CD14-positive monocyte (primary cell): ENCODE measurements around the gene DYRK1A. TPM values are rescaled to one million over a fixed set of nuclear protein-coding genes. Genes with fewer than 3 reads are reported as not detected.
A peak's percentile ranks its signal among the peaks of the same experiment; 100 is the strongest.

ENCODE experiments used
- DNase-seq, 3 donors: peaks; one replicate each; pipeline ENCODE4 v3.0.0-alpha.2; 2011 to 2022
- H2AFZ ChIP-seq: 2 replicates; pipeline ENCODE4 v1.6.0; 2012; ENCODE audit warnings: mild to moderate bottlenecking, low read depth, low read length, inconsistent platforms; ENCODE audit not compliant: insufficient read depth, poor library complexity, severe bottlenecking
- H3K27ac ChIP-seq, 2 donors: 1 replicate in 1 of 2; 2 replicates in 1 of 2; pipeline ENCODE4 v1.5.1; 2012 to 2013; ENCODE audit warnings: low read length in 2 of 2, control low read depth in 1 of 2, inconsistent platforms in 1 of 2, low read depth in 1 of 2, mild to moderate bottlenecking in 1 of 2
- H3K27me3 ChIP-seq, 2 donors: one replicate each; pipeline versions ENCODE4 v1.6.0 to v1.6.1; 2011 to 2013; ENCODE audit warnings: low read length in 2 of 2; ENCODE audit not compliant: control insufficient read depth in 2 of 2, insufficient read depth in 2 of 2
- H3K36me3 ChIP-seq, 2 donors: replicated peaks in 1 of 2; 1 replicate in 1 of 2; 2 replicates in 1 of 2; pipeline versions ENCODE4 v1.5.1 to v1.6.1; 2012 to 2013; ENCODE audit warnings: low read length in 2 of 2, control low read depth in 1 of 2, inconsistent platforms in 1 of 2, mild to moderate bottlenecking in 1 of 2; ENCODE audit not compliant: insufficient read depth in 2 of 2, control insufficient read depth in 1 of 2
- H3K4me1 ChIP-seq, 2 donors: 1 replicate in 1 of 2; 2 replicates in 1 of 2; pipeline versions ENCODE4 v1.5.1 to v1.6.1; 2012 to 2013; ENCODE audit warnings: low read length in 2 of 2, control low read depth in 1 of 2, inconsistent platforms in 1 of 2, mild to moderate bottlenecking in 1 of 2, moderate library complexity in 1 of 2; ENCODE audit not compliant: insufficient read depth in 2 of 2, control insufficient read depth in 1 of 2
- H3K4me2 ChIP-seq: replicated peaks from 2 replicates; pipeline ENCODE3; 2012; ENCODE audit warnings: low read length, moderate library complexity, mild to moderate bottlenecking; ENCODE audit not compliant: poor library complexity, severe bottlenecking; ENCODE audit errors: extremely low read depth
- H3K4me3 ChIP-seq, 3 experiments: fragments of 200-600 bp in 1 of 3; sonication (generic) in 1 of 3; replicated peaks in 1 of 3; 1 replicate in 2 of 3; 2 replicates in 1 of 3; pipeline ENCODE4 v1.5.1; 2011 to 2013; ENCODE audit warnings: low read length in 3 of 3, mild to moderate bottlenecking in 3 of 3, control low read depth in 2 of 3, low read depth in 2 of 3, inconsistent platforms in 1 of 3, moderate library complexity in 1 of 3
- H3K79me2 ChIP-seq: 2 replicates; pipeline ENCODE4 v1.6.0; 2012; ENCODE audit warnings: mild to moderate bottlenecking, control low read depth, inconsistent platforms, low read length, moderate library complexity; ENCODE audit not compliant: insufficient read depth
- H3K9ac ChIP-seq: 2 replicates; pipeline ENCODE4 v1.6.0; 2017; ENCODE audit warnings: low read length, mild to moderate bottlenecking; ENCODE audit not compliant: insufficient read depth, poor library complexity, severe bottlenecking
- H3K9me3 ChIP-seq, 2 donors: replicated peaks in 1 of 2; 1 replicate in 1 of 2; 2 replicates in 1 of 2; pipeline versions ENCODE4 v1.5.1 to v1.6.1; 2012 to 2013; ENCODE audit warnings: low read length in 2 of 2, control low read depth in 1 of 2; ENCODE audit not compliant: control insufficient read depth in 1 of 2, insufficient read depth in 1 of 2
- H4K20me1 ChIP-seq: 2 replicates; pipeline ENCODE4 v1.6.0; 2012; ENCODE audit warnings: mild to moderate bottlenecking, low read length, control low read depth, moderate library complexity; ENCODE audit not compliant: insufficient read depth
- H3K27ac Mint-ChIP-seq, 7 donors: one replicate each; pipeline ENCODE4 v1.8.0; 2020; ENCODE audit warnings: mild to moderate bottlenecking in 7 of 7, mixed read lengths in 7 of 7, moderate library complexity in 6 of 7, inconsistent platforms in 2 of 7
- H3K27me3 Mint-ChIP-seq, 3 donors: one replicate each; pipeline ENCODE4 v1.8.0; 2021 to 2022; ENCODE audit warnings: low read depth in 3 of 3, mild to moderate bottlenecking in 3 of 3, mixed read lengths in 3 of 3, moderate library complexity in 3 of 3, inconsistent platforms in 1 of 3
- H3K36me3 Mint-ChIP-seq, 2 donors: one replicate each; pipeline ENCODE4 v1.8.0; 2020; ENCODE audit warnings: mixed read lengths in 2 of 2, inconsistent platforms in 1 of 2, mild to moderate bottlenecking in 1 of 2
- H3K4me1 Mint-ChIP-seq: one replicate; pipeline ENCODE4 v1.8.0; 2020; ENCODE audit warnings: mild to moderate bottlenecking, mixed read lengths
- H3K4me3 Mint-ChIP-seq, 2 donors: one replicate each; pipeline ENCODE4 v1.8.0; 2020; ENCODE audit warnings: mild to moderate bottlenecking in 2 of 2, mixed read lengths in 2 of 2, moderate library complexity in 1 of 2
- H3K9me3 Mint-ChIP-seq, 7 donors: one replicate each; pipeline ENCODE4 v1.8.0; 2020 to 2022; ENCODE audit warnings: mixed read lengths in 7 of 7, mild to moderate bottlenecking in 6 of 7, moderate library complexity in 6 of 7, inconsistent platforms in 2 of 7
- WGBS: methylation state at CpG from one replicate; pipeline ENCODE4 v1.1.5; 2013; ENCODE audit warnings: missing lambda C conversion rate; ENCODE audit not compliant: insufficient coverage; 5-methylcytosine and 5-hydroxymethylcytosine counted together
- intact Hi-C, 2 donors: fragments of 100-400 bp; cut with micrococcal nuclease; formaldehyde crosslinking; loops; one replicate each; pipeline versions ENCODE4 v1.15.0 to v1.15.1; 2023
- polyA plus RNA-seq, 3 donors: library from polyadenylated mRNA; depleted of rRNA in 1 of 3; unstranded in 2 of 3; stranded (reverse) in 1 of 3; fragments of 300-500 nt in 2 of 3; fragments of >200 nt in 1 of 3; fragmentation: Illumina TruSeq in 2 of 3; gene quantifications; 1 replicate in 2 of 3; 2 replicates in 1 of 3; pipeline ENCODE4 v1.2.3, GENCODE V29; 2012 to 2021
- TF ChIP-seq, protein P1 (sequence below): fragments of 200-600 bp; IDR thresholded peaks from one replicate; pipeline ENCODE4 v1.8.0; 2022; ENCODE audit warnings: antibody characterized with exemption, mild to moderate bottlenecking

The DYRK1A gene
- polyA plus RNA-seq, 3 donors, result 1.8 to 53.5 (median 2.4) TPM

DNA sequence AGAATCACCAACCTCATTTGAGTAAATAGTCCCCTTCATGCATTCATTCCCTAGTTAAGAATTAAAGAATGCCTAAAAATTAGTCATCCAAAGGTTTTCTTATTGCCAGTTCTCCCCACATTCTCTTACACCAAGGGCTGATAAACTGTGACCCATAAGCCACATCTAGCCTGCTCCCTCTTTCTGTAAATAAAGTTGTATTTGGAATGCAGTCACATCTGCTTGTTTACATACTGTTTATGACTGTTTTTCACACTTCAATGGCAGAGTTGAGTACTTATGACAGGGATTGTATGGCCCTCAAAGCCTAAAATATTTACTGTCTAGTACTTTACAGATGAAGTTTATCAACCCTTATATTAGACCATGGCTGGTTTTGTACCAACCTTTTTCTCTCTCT, 16.1 kb upstream of the DYRK1A start:
- no peak overlapping the region for H3K4me3 Mint-ChIP-seq
- H3K4me1 Mint-ChIP-seq, result peaks cover 1% of the 10 kb centered on the region
- Histone ChIP-seq H3K27ac (no peak overlapping the region), H3K36me3 (no peaks in the 10 kb centered on the region), H3K9me3 (peaks cover 13 to 36% of the 10 kb centered on the region in 2 donors), H3K4me1 (no peaks in the 10 kb centered on the region), H3K4me3 (no peak overlapping the region), H3K4me2 (no peak overlapping the region), H4K20me1 (no peaks in the 10 kb centered on the region), H2AFZ (no peak overlapping the region), H3K27me3 (no peaks in the 10 kb centered on the region), H3K9ac (no peak overlapping the region), H3K79me2 (no peaks in the 10 kb centered on the region)
- peaks cover 1 to 2% (median 1%) of the 10 kb centered on the region in 3 donors for H3K27me3 Mint-ChIP-seq
- H3K9me3 Mint-ChIP-seq, result peaks cover 15 to 51% (median 42%) of the 10 kb centered on the region in 7 donors
- no peak for DNase-seq
- TF ChIP-seq, protein P1, sequence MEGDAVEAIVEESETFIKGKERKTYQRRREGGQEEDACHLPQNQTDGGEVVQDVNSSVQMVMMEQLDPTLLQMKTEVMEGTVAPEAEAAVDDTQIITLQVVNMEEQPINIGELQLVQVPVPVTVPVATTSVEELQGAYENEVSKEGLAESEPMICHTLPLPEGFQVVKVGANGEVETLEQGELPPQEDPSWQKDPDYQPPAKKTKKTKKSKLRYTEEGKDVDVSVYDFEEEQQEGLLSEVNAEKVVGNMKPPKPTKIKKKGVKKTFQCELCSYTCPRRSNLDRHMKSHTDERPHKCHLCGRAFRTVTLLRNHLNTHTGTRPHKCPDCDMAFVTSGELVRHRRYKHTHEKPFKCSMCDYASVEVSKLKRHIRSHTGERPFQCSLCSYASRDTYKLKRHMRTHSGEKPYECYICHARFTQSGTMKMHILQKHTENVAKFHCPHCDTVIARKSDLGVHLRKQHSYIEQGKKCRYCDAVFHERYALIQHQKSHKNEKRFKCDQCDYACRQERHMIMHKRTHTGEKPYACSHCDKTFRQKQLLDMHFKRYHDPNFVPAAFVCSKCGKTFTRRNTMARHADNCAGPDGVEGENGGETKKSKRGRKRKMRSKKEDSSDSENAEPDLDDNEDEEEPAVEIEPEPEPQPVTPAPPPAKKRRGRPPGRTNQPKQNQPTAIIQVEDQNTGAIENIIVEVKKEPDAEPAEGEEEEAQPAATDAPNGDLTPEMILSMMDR, result no peak
- H3K27ac Mint-ChIP-seq, result no peak overlapping the region
- no peaks in the 10 kb centered on the region for H3K36me3 Mint-ChIP-seq
- intact Hi-C loops, result no loop called here

DNA sequence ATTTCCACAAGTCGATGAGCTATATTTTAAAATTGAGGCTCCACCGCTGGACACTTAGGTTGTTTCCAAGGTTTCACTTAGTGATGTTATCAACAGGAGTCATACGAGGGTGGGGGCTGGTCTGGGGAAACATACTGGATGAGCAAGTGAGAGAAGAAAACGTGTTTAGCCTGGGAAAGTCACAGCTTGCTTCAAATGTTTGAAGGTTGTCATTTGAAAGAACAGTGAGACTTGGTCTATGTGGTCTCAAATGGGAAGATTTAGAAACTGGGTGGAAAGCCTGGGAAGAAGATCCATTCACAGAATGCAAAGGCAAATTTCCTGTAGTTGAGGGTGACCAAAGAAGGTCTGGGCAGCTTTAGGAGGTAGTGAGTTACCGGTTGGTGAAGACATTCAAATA, 9.9 kb upstream of the DYRK1A start:
- Histone ChIP-seq H3K27me3 (no peaks in the 10 kb centered on the region), H3K9ac (no peak overlapping the region), H3K4me1 (peaks cover 10 to 15% of the 10 kb centered on the region in 2 donors), H3K36me3 (no peaks in the 10 kb centered on the region), H3K4me2 (no peak overlapping the region), H3K4me3 (no peak overlapping the region), H3K27ac (no peak overlapping the region), H3K79me2 (no peaks in the 10 kb centered on the region), H3K9me3 (peaks cover 0 to 4% of the 10 kb centered on the region in 2 donors), H2AFZ (no peak overlapping the region), H4K20me1 (no peaks in the 10 kb centered on the region)
- WGBS, result 66% methylated on average over 5 of the region's 5 CpGs
- Mint-ChIP-seq H3K4me3 (no peak overlapping the region), H3K36me3 (no peaks in the 10 kb centered on the region), H3K4me1 (peaks cover 17% of the 10 kb centered on the region), H3K9me3 (peaks cover 0 to 14% (median 1%) of the 10 kb centered on the region in 7 donors), H3K27ac (peak overlapping the region in 2 of 7 donors; percentile 8 to 21), H3K27me3 (peaks cover 0 to 2% (median 0%) of the 10 kb centered on the region in 3 donors)
- intact Hi-C loops, result no loop called here
- peak in 1 of 3 donors; percentile 49 for DNase-seq
- TF ChIP-seq, protein P1, result no peak
